ENCODE data around the gene PCDHAC1. TPM values are rescaled to one million over a fixed set of nuclear protein-coding genes. Genes with fewer than 3 reads are reported as not detected.

The PCDHAC1 gene
- total RNA-seq, 1 donor from 2014 or later = 2.9 TPM

DNA sequence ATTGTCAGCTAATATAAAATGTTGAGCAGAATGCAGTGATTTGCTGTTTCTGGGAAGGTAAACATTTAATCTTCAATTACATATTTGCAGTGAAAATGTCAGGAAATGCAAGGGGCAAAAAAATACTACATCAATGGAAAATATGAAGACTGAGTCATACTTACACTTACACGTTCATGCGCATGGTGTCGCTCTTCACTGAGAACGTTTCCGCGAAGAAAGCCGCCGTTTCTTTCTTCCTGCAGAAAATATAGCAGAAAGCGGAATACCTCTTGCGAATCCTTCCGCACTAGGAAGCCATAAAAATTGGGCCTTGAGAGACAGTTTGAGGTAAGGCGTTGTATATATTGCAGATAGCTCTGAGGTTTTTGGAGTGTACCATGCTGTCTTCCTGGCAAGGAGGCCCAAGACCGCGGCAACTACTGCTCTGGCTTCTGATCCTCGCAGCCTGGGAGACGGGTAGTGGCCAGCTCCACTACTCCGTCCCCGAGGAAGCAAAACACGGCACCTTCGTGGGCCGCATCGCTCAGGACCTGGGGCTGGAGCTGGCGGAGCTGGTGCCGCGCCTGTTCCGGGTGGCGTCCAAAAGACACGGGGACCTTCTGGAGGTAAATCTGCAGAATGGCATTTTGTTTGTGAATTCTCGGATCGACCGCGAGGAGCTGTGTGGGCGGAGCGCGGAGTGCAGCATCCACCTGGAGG lies 44.1 kb upstream of the PCDHAC1 start, which contains the start of gene PCDHA13:
Gene PCDHA13, plus strand, starts transcription at position 236 of the 702 bp plus-strand sequence. Its CDS starts 145 bp downstream, at position 381.
- H3K4me1 Mint-ChIP-seq = no peaks in the 10 kb centered on the region
- H3K36me3 Mint-ChIP-seq = peaks cover 38% of the 10 kb centered on the region
- DNase-seq (ENCODE audit: low spot score) = peak; percentile 57
- no peaks in the 10 kb centered on the region for H3K27me3 Mint-ChIP-seq (ENCODE audit: insufficient read depth, low read depth)
- TF ChIP-seq, protein P1, sequence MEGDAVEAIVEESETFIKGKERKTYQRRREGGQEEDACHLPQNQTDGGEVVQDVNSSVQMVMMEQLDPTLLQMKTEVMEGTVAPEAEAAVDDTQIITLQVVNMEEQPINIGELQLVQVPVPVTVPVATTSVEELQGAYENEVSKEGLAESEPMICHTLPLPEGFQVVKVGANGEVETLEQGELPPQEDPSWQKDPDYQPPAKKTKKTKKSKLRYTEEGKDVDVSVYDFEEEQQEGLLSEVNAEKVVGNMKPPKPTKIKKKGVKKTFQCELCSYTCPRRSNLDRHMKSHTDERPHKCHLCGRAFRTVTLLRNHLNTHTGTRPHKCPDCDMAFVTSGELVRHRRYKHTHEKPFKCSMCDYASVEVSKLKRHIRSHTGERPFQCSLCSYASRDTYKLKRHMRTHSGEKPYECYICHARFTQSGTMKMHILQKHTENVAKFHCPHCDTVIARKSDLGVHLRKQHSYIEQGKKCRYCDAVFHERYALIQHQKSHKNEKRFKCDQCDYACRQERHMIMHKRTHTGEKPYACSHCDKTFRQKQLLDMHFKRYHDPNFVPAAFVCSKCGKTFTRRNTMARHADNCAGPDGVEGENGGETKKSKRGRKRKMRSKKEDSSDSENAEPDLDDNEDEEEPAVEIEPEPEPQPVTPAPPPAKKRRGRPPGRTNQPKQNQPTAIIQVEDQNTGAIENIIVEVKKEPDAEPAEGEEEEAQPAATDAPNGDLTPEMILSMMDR (IDR thresholded peaks at IDR 0.05) = peak; percentile 54
- no peak for TF ChIP-seq EZH2phosphoT487 (IDR thresholded peaks at IDR 0.05)
- no peak for TF ChIP-seq EZH2 (IDR thresholded peaks at IDR 0.05)
- Histone ChIP-seq H3K27me3 (no peaks in the 10 kb centered on the region), H4K20me1 (ENCODE audit: low read depth) (no peaks in the 10 kb centered on the region), H3F3A (ENCODE audit: low read depth) (no peaks in the 10 kb centered on the region), H3K9me3 (ENCODE audit: low read depth) (no peaks in the 10 kb centered on the region), H3K79me2 (ENCODE audit: low read depth) (no peaks in the 10 kb centered on the region), H3K4me2 (peak within 1 kb of the TSS; percentile 75), H3K4me1 (no peaks in the 10 kb centered on the region), H3K27ac (no peak within 1 kb of the TSS), H2AFZ (replicated peaks) (no peak within 1 kb of the TSS), H3K9ac (no peak within 1 kb of the TSS), H3K4me3 (peak within 1 kb of the TSS; percentile 44), H3K36me3 (no peaks in the 10 kb centered on the region)
- H3K4me3 Mint-ChIP-seq = no peak within 1 kb of the TSS
- no peak within 1 kb of the TSS for H3K27ac Mint-ChIP-seq
- H3K9me3 Mint-ChIP-seq = peaks cover 38% of the 10 kb centered on the region

DNA sequence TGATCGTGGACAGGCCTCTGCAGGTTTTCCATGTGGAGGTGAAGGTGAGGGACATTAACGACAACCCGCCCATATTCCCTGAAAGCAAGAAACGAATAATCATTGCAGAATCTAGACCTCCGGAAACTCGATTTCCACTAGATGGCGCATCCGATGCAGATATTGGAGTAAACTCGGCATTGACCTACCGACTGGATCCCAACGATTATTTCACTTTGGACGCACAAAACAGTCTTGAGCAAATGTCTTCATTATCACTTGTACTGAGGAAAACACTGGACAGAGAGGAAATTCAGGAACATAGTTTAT lies 43.6 kb upstream of the PCDHAC1 start:
- H3K27me3 Mint-ChIP-seq (ENCODE audit: insufficient read depth, low read depth) = no peaks in the 10 kb centered on the region
- no peaks in the 10 kb centered on the region for H3K9me3 ChIP-seq (ENCODE audit: low read depth)
- H3K36me3 Mint-ChIP-seq = peaks cover 42% of the 10 kb centered on the region
- H3K9me3 Mint-ChIP-seq = peaks cover 42% of the 10 kb centered on the region
- no peaks in the 10 kb centered on the region for H4K20me1 ChIP-seq (ENCODE audit: low read depth)
- no peaks in the 10 kb centered on the region for H3F3A ChIP-seq (ENCODE audit: low read depth)
- H3K9ac ChIP-seq = no peak overlapping the region
- peak overlapping the region; percentile 44 for H3K4me3 ChIP-seq
- H3K36me3 ChIP-seq = no peaks in the 10 kb centered on the region
- no peak overlapping the region for H3K27ac ChIP-seq
- no peak for TF ChIP-seq EZH2phosphoT487 (IDR thresholded peaks at IDR 0.05)
- TF ChIP-seq, protein P1 (IDR thresholded peaks at IDR 0.05) = peak; percentile 54
- peak; percentile 52 for DNase-seq (ENCODE audit: low spot score)
- no peaks in the 10 kb centered on the region for H3K27me3 ChIP-seq
- no peak overlapping the region for H3K4me3 Mint-ChIP-seq
- no peaks in the 10 kb centered on the region for H3K4me1 Mint-ChIP-seq
- H3K4me2 ChIP-seq = peak overlapping the region; percentile 75
- no peaks in the 10 kb centered on the region for H3K79me2 ChIP-seq (ENCODE audit: low read depth)
- H3K4me1 ChIP-seq = no peaks in the 10 kb centered on the region
- H3K27ac Mint-ChIP-seq = no peak overlapping the region
- H2AFZ ChIP-seq (replicated peaks) = no peak overlapping the region

GRCh38 chr5:140883373-140883772 lies 42.7 kb upstream of the PCDHAC1 start:
- Mint-ChIP-seq H3K27ac (no peak overlapping the region), H3K36me3 (peaks cover 38% of the 10 kb centered on the region), H3K4me1 (no peaks in the 10 kb centered on the region), H3K4me3 (no peak overlapping the region), H3K27me3 (ENCODE audit: insufficient read depth, low read depth) (no peaks in the 10 kb centered on the region), H3K9me3 (peaks cover 39% of the 10 kb centered on the region)
- TF ChIP-seq EZH2 (IDR thresholded peaks at IDR 0.05) (no peak), EZH2phosphoT487 (IDR thresholded peaks at IDR 0.05) (no peak)
- TF ChIP-seq, protein P1 (IDR thresholded peaks at IDR 0.05) = no peak
- DNase-seq (ENCODE audit: low spot score) = no peak
- no peak overlapping the region for H2AFZ ChIP-seq (replicated peaks)
- H3K9ac ChIP-seq = no peak overlapping the region
- H3K27ac ChIP-seq = no peak overlapping the region
- H3K36me3 ChIP-seq = no peaks in the 10 kb centered on the region
- H3K4me2 ChIP-seq = no peak overlapping the region
- no peaks in the 10 kb centered on the region for H3K9me3 ChIP-seq (ENCODE audit: low read depth)
- H3K4me1 ChIP-seq = no peaks in the 10 kb centered on the region
- H3K79me2 ChIP-seq (ENCODE audit: low read depth) = no peaks in the 10 kb centered on the region
- no peaks in the 10 kb centered on the region for H3K27me3 ChIP-seq
- H4K20me1 ChIP-seq (ENCODE audit: low read depth) = no peaks in the 10 kb centered on the region
- no peak overlapping the region for H3K4me3 ChIP-seq
- no peaks in the 10 kb centered on the region for H3F3A ChIP-seq (ENCODE audit: low read depth)

Data from neural progenitor cell (in vitro differentiated cells).